Panc1 (cell line): Measurements from ENCODE around the gene FOXP4. TPM values are rescaled to one million over a fixed set of nuclear protein-coding genes. Genes with fewer than 3 reads are reported as not detected.

Experiments
- ATAC-seq: fragments of 200-7000 bp; cut with Tn5 transposase; 2 replicates; pipeline ENCODE4 v1.9.1; 2020; ENCODE audit warnings: mild to moderate bottlenecking, moderate library complexity
- BruUV-seq: library from RNA; stranded (reverse); fragments of 400-500 nt; replicated peaks from 2 replicates; lab custom pipeline; 2021; lab: Mats Ljungman, UMichigan
- CTCF ChIA-PET: fragments of 300-600 bp; sonication (Branson Sonifier 250); formaldehyde crosslinking; loops from one replicate; lab custom pipeline; 2022; ENCODE audit warnings: antibody characterized with exemption; lab: Charles Lee
- POLR2A ChIA-PET: fragments of 300-600 bp; sonication (Branson Sonifier 250); formaldehyde crosslinking; loops from one replicate; lab custom pipeline; 2022; ENCODE audit warnings: antibody characterized with exemption; lab: Charles Lee
- DNase-seq: peaks from one replicate; pipeline ENCODE4 v3.0.0-alpha.2; 2010; ENCODE audit warnings: low read depth, low spot score
- H3K27ac ChIP-seq: 2 replicates; pipeline ENCODE4 v1.5.1; 2011; ENCODE audit warnings: mild to moderate bottlenecking, low read length, inconsistent platforms
- H3K27me3 ChIP-seq: fragments of 200-500 bp; sonication (Bioruptor generic); 2 replicates; pipeline ENCODE4 v1.6.0; 2014; ENCODE audit warnings: low read length, inconsistent platforms; ENCODE audit not compliant: control insufficient read depth, insufficient read depth
- H3K36me3 ChIP-seq: fragments of 200-500 bp; sonication (Bioruptor generic); 2 replicates; pipeline ENCODE4 v1.5.1; 2014; ENCODE audit warnings: inconsistent platforms, mild to moderate bottlenecking, low read length, moderate library complexity; ENCODE audit not compliant: control insufficient read depth, insufficient read depth
- H3K4me1 ChIP-seq: 2 replicates; pipeline ENCODE4 v1.5.1; 2011; ENCODE audit warnings: inconsistent platforms, mild to moderate bottlenecking, low read length, moderate library complexity; ENCODE audit not compliant: control insufficient read depth, insufficient read depth
- H3K4me3 ChIP-seq, 2 experiments: 2 replicates each; pipeline ENCODE4 v1.5.1; 2011 to 2012; ENCODE audit warnings: low read depth in 2 of 2, low read length in 2 of 2, mild to moderate bottlenecking in 2 of 2, inconsistent platforms in 1 of 2, moderate library complexity in 1 of 2
- H3K9me3 ChIP-seq: fragments of 200-500 bp; sonication (Bioruptor generic); 2 replicates; pipeline ENCODE4 v1.5.1; 2014; ENCODE audit warnings: low read depth, mild to moderate bottlenecking, inconsistent platforms, low read length, moderate library complexity; ENCODE audit not compliant: control insufficient read depth, insufficient read depth
- POLR2AphosphoS5 ChIP-seq: IDR thresholded peaks from 2 replicates; pipeline ENCODE4 v1.6.1; 2012; ENCODE audit warnings: mild to moderate bottlenecking, low read depth, low read length, moderate library complexity
- SIN3A ChIP-seq: IDR thresholded peaks from 2 replicates; pipeline ENCODE4 v1.6.1; 2012; ENCODE audit warnings: low read depth, mild to moderate bottlenecking, low read length, moderate library complexity, borderline replicate concordance; ENCODE audit not compliant: insufficient read depth
- TCF7L2 ChIP-seq: IDR thresholded peaks from 2 replicates; pipeline ENCODE4 v1.6.1; 2011; ENCODE audit warnings: mild to moderate bottlenecking, low read depth, low read length, inconsistent platforms
- in situ Hi-C: cut with HindIII; loops from 2 replicates; pipeline ENCODE4 v1.10.0; 2016; ENCODE audit warnings: low sequenced_read_pairs, low pct_unique_long_range_greater_than_20kb
- intact Hi-C: fragments of 100-400 bp; cut with micrococcal nuclease; formaldehyde crosslinking; loops from one replicate; pipeline ENCODE4 v1.10.0; 2022; ENCODE audit not compliant: unreplicated experiment
- total RNA-seq: library from RNA; stranded (reverse); gene quantifications from one replicate; pipeline ENCODE4 v1.2.1, GENCODE V29; 2021; ENCODE audit not compliant: unreplicated experiment
- TF ChIP-seq, protein P1 (sequence below): fragments of 450-650 bp; IDR thresholded peaks from 2 replicates; pipeline ENCODE4 v1.5.1; 2017; ENCODE audit warnings: mild to moderate bottlenecking
- TF ChIP-seq, protein P2 (sequence below), 2 experiments: IDR thresholded peaks; 2 replicates each; pipeline ENCODE4 v1.6.1; 2011 to 2012; ENCODE audit warnings: low read depth in 2 of 2, control low read depth in 1 of 2, low read length in 1 of 2, mild to moderate bottlenecking in 1 of 2, moderate library complexity in 1 of 2; ENCODE audit not compliant: insufficient read depth in 1 of 2

Gene FOXP4
- total RNA-seq, 1 experiment from 2014 or later, result 30.4 TPM

DNA sequence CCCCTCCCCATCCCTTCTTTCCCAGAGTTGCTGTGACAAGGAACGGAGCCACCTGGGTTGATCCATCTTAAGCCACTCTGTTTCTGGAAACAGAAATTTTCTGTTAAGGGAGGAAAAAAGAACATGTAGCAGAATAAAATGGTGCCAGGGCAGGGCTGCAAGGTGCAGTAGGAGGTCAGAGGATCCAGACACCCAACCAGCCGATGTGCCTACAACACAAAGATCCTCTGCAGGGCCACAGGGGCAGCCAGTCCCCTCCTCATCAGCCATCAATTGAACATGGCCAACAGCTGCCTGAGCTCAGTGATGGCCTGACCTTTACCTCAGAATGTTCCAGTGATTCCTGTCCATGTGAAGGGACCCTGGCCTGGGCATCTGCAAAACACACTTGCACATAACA lies 103.9 kb downstream of the FOXP4 start:
- H3K4me3 ChIP-seq, result no peak overlapping the region
- no peaks in the 10 kb centered on the region for H3K36me3 ChIP-seq
- TF ChIP-seq, protein P1, sequence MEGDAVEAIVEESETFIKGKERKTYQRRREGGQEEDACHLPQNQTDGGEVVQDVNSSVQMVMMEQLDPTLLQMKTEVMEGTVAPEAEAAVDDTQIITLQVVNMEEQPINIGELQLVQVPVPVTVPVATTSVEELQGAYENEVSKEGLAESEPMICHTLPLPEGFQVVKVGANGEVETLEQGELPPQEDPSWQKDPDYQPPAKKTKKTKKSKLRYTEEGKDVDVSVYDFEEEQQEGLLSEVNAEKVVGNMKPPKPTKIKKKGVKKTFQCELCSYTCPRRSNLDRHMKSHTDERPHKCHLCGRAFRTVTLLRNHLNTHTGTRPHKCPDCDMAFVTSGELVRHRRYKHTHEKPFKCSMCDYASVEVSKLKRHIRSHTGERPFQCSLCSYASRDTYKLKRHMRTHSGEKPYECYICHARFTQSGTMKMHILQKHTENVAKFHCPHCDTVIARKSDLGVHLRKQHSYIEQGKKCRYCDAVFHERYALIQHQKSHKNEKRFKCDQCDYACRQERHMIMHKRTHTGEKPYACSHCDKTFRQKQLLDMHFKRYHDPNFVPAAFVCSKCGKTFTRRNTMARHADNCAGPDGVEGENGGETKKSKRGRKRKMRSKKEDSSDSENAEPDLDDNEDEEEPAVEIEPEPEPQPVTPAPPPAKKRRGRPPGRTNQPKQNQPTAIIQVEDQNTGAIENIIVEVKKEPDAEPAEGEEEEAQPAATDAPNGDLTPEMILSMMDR, result no peak
- no peak for TF ChIP-seq TCF7L2
- no peak for TF ChIP-seq SIN3A
- no peak for TF ChIP-seq POLR2AphosphoS5
- TF ChIP-seq, protein P2, sequence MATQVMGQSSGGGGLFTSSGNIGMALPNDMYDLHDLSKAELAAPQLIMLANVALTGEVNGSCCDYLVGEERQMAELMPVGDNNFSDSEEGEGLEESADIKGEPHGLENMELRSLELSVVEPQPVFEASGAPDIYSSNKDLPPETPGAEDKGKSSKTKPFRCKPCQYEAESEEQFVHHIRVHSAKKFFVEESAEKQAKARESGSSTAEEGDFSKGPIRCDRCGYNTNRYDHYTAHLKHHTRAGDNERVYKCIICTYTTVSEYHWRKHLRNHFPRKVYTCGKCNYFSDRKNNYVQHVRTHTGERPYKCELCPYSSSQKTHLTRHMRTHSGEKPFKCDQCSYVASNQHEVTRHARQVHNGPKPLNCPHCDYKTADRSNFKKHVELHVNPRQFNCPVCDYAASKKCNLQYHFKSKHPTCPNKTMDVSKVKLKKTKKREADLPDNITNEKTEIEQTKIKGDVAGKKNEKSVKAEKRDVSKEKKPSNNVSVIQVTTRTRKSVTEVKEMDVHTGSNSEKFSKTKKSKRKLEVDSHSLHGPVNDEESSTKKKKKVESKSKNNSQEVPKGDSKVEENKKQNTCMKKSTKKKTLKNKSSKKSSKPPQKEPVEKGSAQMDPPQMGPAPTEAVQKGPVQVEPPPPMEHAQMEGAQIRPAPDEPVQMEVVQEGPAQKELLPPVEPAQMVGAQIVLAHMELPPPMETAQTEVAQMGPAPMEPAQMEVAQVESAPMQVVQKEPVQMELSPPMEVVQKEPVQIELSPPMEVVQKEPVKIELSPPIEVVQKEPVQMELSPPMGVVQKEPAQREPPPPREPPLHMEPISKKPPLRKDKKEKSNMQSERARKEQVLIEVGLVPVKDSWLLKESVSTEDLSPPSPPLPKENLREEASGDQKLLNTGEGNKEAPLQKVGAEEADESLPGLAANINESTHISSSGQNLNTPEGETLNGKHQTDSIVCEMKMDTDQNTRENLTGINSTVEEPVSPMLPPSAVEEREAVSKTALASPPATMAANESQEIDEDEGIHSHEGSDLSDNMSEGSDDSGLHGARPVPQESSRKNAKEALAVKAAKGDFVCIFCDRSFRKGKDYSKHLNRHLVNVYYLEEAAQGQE (IDR thresholded peaks at IDR 0.05; ENCODE audit: insufficient read depth in 1 of 2, low read depth in 2 of 2, low read length in 1 of 2), result no peak
- BruUV-seq, result no TSS peak
- DNase-seq (no peak), ATAC-seq (no peak)
- no peak overlapping the region for H3K27ac ChIP-seq
- H3K9me3 ChIP-seq, result no peaks in the 10 kb centered on the region
- no peaks in the 10 kb centered on the region for H3K27me3 ChIP-seq
- ChIA-PET CTCF (interaction anchor here (0.6 to 1.2 kb wide), 3 partner anchors 48 to 412 kb away, joined by 5 to 6 read pairs (median 6); no protein-coding TSS in a partner anchor), POLR2A (no interaction called here)
- H3K4me1 ChIP-seq, result peaks cover 3% of the 10 kb centered on the region; the same call in 1 of the 2 replicates
- intact Hi-C loops, result no loop called here
- in situ Hi-C loops, result no loop called here

DNA sequence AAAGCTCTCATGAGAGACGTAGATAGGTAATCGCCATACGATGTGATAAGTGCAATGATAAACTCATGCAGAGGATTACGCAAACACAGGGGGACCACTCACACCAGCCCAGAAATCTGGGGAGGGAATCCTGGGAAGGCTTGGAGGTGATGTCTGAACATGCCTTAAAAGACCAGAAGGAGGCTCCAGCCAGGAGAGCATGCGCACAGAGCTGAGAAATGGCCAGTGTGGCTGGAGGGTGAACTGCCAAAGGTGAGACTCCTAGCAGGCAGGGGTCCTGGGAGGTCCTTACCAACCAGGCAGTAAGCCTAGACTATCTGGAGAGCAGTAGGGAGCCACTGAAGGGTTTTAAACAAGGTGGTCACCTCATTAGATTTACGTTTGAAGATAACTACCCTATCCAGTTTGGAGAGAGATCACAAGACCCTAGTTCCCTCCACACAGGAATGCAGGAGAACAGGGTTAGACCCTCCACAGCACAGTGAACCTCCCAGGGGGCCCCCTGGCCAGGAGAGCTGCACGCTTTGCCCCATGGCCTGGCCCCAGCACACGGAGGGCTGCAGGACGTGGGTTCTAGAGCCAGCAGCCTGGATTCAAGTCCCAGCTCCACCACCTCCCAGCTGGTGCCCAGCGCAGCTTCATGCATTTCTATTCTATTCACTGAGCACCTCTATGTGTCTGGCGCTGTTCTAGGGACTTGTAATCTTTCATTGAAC lies 105.2 kb downstream of the FOXP4 start:
- in situ Hi-C loops, result no loop called here
- Histone ChIP-seq H3K36me3 (no peaks in the 10 kb centered on the region), H3K27ac (no peak overlapping the region), H3K4me1 (peaks cover 5% of the 10 kb centered on the region), H3K4me3 (no peak overlapping the region), H3K9me3 (no peaks in the 10 kb centered on the region), H3K27me3 (no peaks in the 10 kb centered on the region)
- DNase-seq (no peak), ATAC-seq (no peak)
- BruUV-seq, result no TSS peak
- ChIA-PET CTCF (interaction anchor here (0.6 to 1.2 kb wide), 3 partner anchors 11 to 49 kb away, joined by 3 to 6 read pairs (median 5); no protein-coding TSS in a partner anchor), POLR2A (no interaction called here)
- intact Hi-C loops, result no loop called here
- TF ChIP-seq, protein P1, result no peak
- no peak for TF ChIP-seq SIN3A
- TF ChIP-seq, protein P2 (IDR thresholded peaks at IDR 0.05; ENCODE audit: insufficient read depth in 1 of 2, low read depth in 2 of 2, low read length in 1 of 2), result no peak
- no peak for TF ChIP-seq POLR2AphosphoS5
- TF ChIP-seq TCF7L2, result no peak
